ENCODE results near the gene ARHGEF37. TPM values are rescaled to one million over a fixed set of nuclear protein-coding genes. Genes with fewer than 3 reads are reported as not detected.

ARHGEF37 gene
- total RNA-seq, 2 experiments from 2014 or later = 1.4 TPM; not detected in 1

- TF ChIP-seq EZH2phosphoT487 (IDR thresholded peaks at IDR 0.05; ENCODE audit: borderline replicate concordance, low read depth, low read length) (no peak), CTCF (conservative IDR thresholded peaks at IDR 0.05; ENCODE audit: low read length) (no peak)
- Histone ChIP-seq H3K9me2 (ENCODE audit: insufficient read depth, low read length) (no peaks in the 10 kb centered on the region), H3K36me3 (ENCODE audit: insufficient read depth, low read length) (no peaks in the 10 kb centered on the region), H3K4me2 (ENCODE audit: low read length) (no peak overlapping the region), H3K4me1 (ENCODE audit: insufficient read depth, low read length, poor library complexity, severe bottlenecking) (peaks cover 8% of the 10 kb centered on the region), H3K79me2 (ENCODE audit: insufficient read depth, low read depth, low read length) (no peaks in the 10 kb centered on the region), H2AFZ (ENCODE audit: low read length) (no peak overlapping the region), H3K4me3 (ENCODE audit: low read depth, low read length, poor library complexity, severe bottlenecking) (no peak overlapping the region), H3K27ac (ENCODE audit: low read depth, low read length, poor library complexity, severe bottlenecking) (no peak overlapping the region), H4K20me1 (ENCODE audit: insufficient read depth, low read length) (no peaks in the 10 kb centered on the region), H3K9me3 (ENCODE audit: low read length) (no peaks in the 10 kb centered on the region)
- BruUV-seq (replicated peaks) = no TSS peak
- ChIA-PET POLR2A (interaction anchor here (1.2 kb wide), 1 partner anchor 48 kb away, joined by 3 read pairs; no protein-coding TSS in a partner anchor), CTCF (ENCODE audit: unreplicated experiment) (interaction anchor here (1.7 kb wide), 1 partner anchor 192 kb away, joined by 4 read pairs; no protein-coding TSS in a partner anchor)
- intact Hi-C loops (cut with micrococcal nuclease; ENCODE audit: unreplicated experiment) = no loop called here
- no peak for DNase-seq (ENCODE audit: low spot score)
These were observed 57.4 kb downstream of the ARHGEF37 start for GRCh38 chr5:149638546-149639241.

- intact Hi-C loops (cut with micrococcal nuclease; ENCODE audit: unreplicated experiment) = no loop called here
- H3K36me3 ChIP-seq (ENCODE audit: insufficient read depth, low read length) = no peaks in the 10 kb centered on the region
- POLR2A ChIA-PET = no interaction called here
- CTCF ChIA-PET (ENCODE audit: unreplicated experiment) = interaction anchor here (1.4 kb wide), 1 partner anchor 192 kb away, joined by 4 read pairs; no protein-coding TSS in a partner anchor
- H3K9me2 ChIP-seq (ENCODE audit: insufficient read depth, low read length) = no peaks in the 10 kb centered on the region
- peaks cover 19% of the 10 kb centered on the region for H3K4me1 ChIP-seq (ENCODE audit: insufficient read depth, low read length, poor library complexity, severe bottlenecking)
- no peak overlapping the region for H3K4me2 ChIP-seq (ENCODE audit: low read length)
- H3K9me3 ChIP-seq (ENCODE audit: low read length) = no peaks in the 10 kb centered on the region
- no peak for TF ChIP-seq EZH2phosphoT487 (IDR thresholded peaks at IDR 0.05; ENCODE audit: borderline replicate concordance, low read depth, low read length)
- no peak for TF ChIP-seq CTCF (conservative IDR thresholded peaks at IDR 0.05; ENCODE audit: low read length)
- no peak overlapping the region for H3K4me3 ChIP-seq (ENCODE audit: low read depth, low read length, poor library complexity, severe bottlenecking)
- no peak overlapping the region for H3K27ac ChIP-seq (ENCODE audit: low read depth, low read length, poor library complexity, severe bottlenecking)
- H3K79me2 ChIP-seq (ENCODE audit: insufficient read depth, low read depth, low read length) = no peaks in the 10 kb centered on the region
- no TSS peak for BruUV-seq (replicated peaks)
- no peak for DNase-seq (ENCODE audit: low spot score)
- no peaks in the 10 kb centered on the region for H4K20me1 ChIP-seq (ENCODE audit: insufficient read depth, low read length)
- H2AFZ ChIP-seq (ENCODE audit: low read length) = no peak overlapping the region
These were observed 58.4 kb downstream of the ARHGEF37 start for GRCh38 chr5:149639737-149640136.

- H3K4me2 ChIP-seq (ENCODE audit: low read length) = no peak overlapping the region
- BruUV-seq (replicated peaks) = no TSS peak
These were observed 59.2 kb downstream of the ARHGEF37 start for GRCh38 chr5:149640350-149640999.

More at GRCh38 chr5:149640350-149640999, 59.2 kb downstream of the ARHGEF37 start:
- H3K4me3 ChIP-seq (ENCODE audit: low read depth, low read length, poor library complexity, severe bottlenecking) = no peak overlapping the region
- no peak overlapping the region for H2AFZ ChIP-seq (ENCODE audit: low read length)
- H3K9me2 ChIP-seq (ENCODE audit: insufficient read depth, low read length) = no peaks in the 10 kb centered on the region
- no peak for DNase-seq (ENCODE audit: low spot score)
- intact Hi-C loops (cut with micrococcal nuclease; ENCODE audit: unreplicated experiment) = no loop called here
- POLR2A ChIA-PET = no interaction called here
- no peaks in the 10 kb centered on the region for H3K79me2 ChIP-seq (ENCODE audit: insufficient read depth, low read depth, low read length)
- CTCF ChIA-PET (ENCODE audit: unreplicated experiment) = interaction anchor here (1.4 kb wide), 1 partner anchor 191 kb away, joined by 4 read pairs; no protein-coding TSS in a partner anchor
- H4K20me1 ChIP-seq (ENCODE audit: insufficient read depth, low read length) = no peaks in the 10 kb centered on the region
- H3K36me3 ChIP-seq (ENCODE audit: insufficient read depth, low read length) = no peaks in the 10 kb centered on the region
- H3K9me3 ChIP-seq (ENCODE audit: low read length) = no peaks in the 10 kb centered on the region
- TF ChIP-seq CTCF (conservative IDR thresholded peaks at IDR 0.05; ENCODE audit: low read length) = no peak
- TF ChIP-seq EZH2phosphoT487 (IDR thresholded peaks at IDR 0.05; ENCODE audit: borderline replicate concordance, low read depth, low read length) = no peak
- peaks cover 26% of the 10 kb centered on the region for H3K4me1 ChIP-seq (ENCODE audit: insufficient read depth, low read length, poor library complexity, severe bottlenecking)
- H3K27ac ChIP-seq (ENCODE audit: low read depth, low read length, poor library complexity, severe bottlenecking) = no peak overlapping the region

Measured in OCI-LY7 (cell line).